Activated CD8-positive, alpha-beta T cell treated with anti-CD3 and anti-CD28 coated beads for 36 hours (primary cell): ENCODE measurements around the gene ARHGAP26. TPM values are rescaled to one million over a fixed set of nuclear protein-coding genes. Genes with fewer than 3 reads are reported as not detected.

Experiments used
- ATAC-seq: fragments of 200-7000 bp; cut with Tn5 transposase; one replicate; pipeline ENCODE4 v1.10.0; 2021; ENCODE audit warnings: mild to moderate bottlenecking, moderate library complexity
- CTCF ChIA-PET: fragments of 350-600 bp; sonication (Branson Sonifier 250); formaldehyde crosslinking; loops from one replicate; lab custom pipeline; 2021; ENCODE audit warnings: antibody characterized with exemption; lab: Charles Lee
- POLR2A ChIA-PET: fragments of 350-600 bp; sonication (Branson Sonifier 250); formaldehyde crosslinking; loops from one replicate; lab custom pipeline; 2021; ENCODE audit warnings: antibody characterized with exemption; lab: Charles Lee
- DNase-seq: peaks from one replicate; pipeline ENCODE4 v3.0.0-alpha.2; 2020
- H3K27ac Mint-ChIP-seq: one replicate; pipeline ENCODE4 v1.8.0; 2021; ENCODE audit warnings: mild to moderate bottlenecking, mixed read lengths
- H3K27me3 Mint-ChIP-seq: one replicate; pipeline ENCODE4 v1.8.0; 2021; ENCODE audit warnings: mixed read lengths
- H3K36me3 Mint-ChIP-seq: one replicate; pipeline ENCODE4 v1.8.0; 2021; ENCODE audit warnings: low read depth, mixed read lengths
- H3K4me1 Mint-ChIP-seq: one replicate; pipeline ENCODE4 v1.8.0; 2021; ENCODE audit warnings: low read depth, mixed read lengths
- H3K4me3 Mint-ChIP-seq: one replicate; pipeline ENCODE4 v1.8.0; 2021; ENCODE audit warnings: mild to moderate bottlenecking, moderate library complexity, mixed read lengths
- H3K9me3 Mint-ChIP-seq: one replicate; pipeline ENCODE4 v1.8.0; 2021; ENCODE audit warnings: mixed read lengths
- intact Hi-C: fragments of 100-400 bp; cut with micrococcal nuclease; formaldehyde crosslinking; loops from one replicate; pipeline ENCODE4 v1.10.0; 2022
- total RNA-seq, 2 experiments: library from RNA; stranded (reverse); gene quantifications; one replicate each; pipeline ENCODE4 v1.2.3, GENCODE V29; 2021
- TF ChIP-seq, protein P1 (sequence below): fragments of 200-600 bp; IDR thresholded peaks from one replicate; pipeline ENCODE4 v1.8.0; 2022; ENCODE audit warnings: antibody characterized with exemption, mild to moderate bottlenecking

Gene ARHGAP26
- total RNA-seq, 2 experiments from 2014 or later: 12.7 to 18.0 TPM

DNA sequence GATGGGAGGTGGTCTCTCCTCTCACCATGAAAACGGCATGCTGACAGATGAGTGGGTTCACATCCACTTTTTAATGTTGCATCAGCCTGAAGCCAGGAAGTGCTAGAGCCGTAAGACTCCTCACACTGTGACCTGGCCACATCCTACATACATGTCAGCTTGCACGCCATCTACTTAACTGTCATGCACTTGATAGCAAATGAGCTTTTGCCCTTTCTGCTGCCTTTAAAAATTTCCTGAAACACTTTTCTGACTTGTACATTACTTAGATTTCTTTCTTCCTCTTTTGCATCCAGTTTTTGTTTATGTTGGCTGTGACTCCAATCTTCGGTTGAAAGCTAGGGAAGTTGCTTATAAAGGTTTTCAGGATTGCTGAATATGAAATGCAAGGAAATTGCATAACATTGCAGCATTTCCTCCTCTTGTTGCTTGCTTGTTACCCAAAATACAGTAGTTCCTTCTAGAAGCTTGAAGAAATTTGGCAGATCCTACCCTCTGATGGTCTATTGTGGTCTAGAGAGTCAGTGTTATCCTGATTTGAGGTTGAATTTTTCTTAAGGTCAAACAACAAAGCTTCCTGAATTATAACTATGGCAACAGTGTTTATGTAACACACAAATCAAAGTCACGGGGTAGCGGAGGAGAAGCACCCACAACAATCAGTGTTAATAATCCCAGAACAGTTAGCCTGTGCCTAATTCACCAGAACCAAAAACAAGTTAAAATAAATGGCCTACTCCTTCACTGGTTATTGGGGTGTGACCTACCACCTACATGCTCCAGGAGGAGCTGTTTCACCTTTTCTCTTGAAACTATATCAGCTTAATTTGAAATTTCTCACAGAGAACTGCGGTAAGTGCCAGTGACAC is 232.5 kb downstream of the ARHGAP26 start:
- Mint-ChIP-seq H3K27me3 (no peaks in the 10 kb centered on the region), H3K9me3 (peaks cover 6% of the 10 kb centered on the region), H3K27ac (peak overlapping the region; percentile 100), H3K4me1 (peaks cover 86% of the 10 kb centered on the region), H3K4me3 (peak overlapping the region; percentile 63), H3K36me3 (peaks cover 21% of the 10 kb centered on the region)
- ChIA-PET CTCF (interaction anchor here (0.9 to 2.6 kb wide), 34 partner anchors 9 to 1188 kb away, joined by 3 to 12 read pairs (median 4); no protein-coding TSS in a partner anchor), POLR2A (interaction anchor here (0.8 to 2.8 kb wide), 14 partner anchors 8 to 1188 kb away, joined by 3 to 16 read pairs (median 4); partner anchors contain the start of gene NR3C1)
- ATAC-seq (peak; percentile 88), DNase-seq (peak; percentile 89)
- intact Hi-C loops: loop anchor here (5.0 to 10.0 kb wide), 8 partner anchors 52 to 1182 kb away; no protein-coding TSS in a partner anchor
- TF ChIP-seq, protein P1, sequence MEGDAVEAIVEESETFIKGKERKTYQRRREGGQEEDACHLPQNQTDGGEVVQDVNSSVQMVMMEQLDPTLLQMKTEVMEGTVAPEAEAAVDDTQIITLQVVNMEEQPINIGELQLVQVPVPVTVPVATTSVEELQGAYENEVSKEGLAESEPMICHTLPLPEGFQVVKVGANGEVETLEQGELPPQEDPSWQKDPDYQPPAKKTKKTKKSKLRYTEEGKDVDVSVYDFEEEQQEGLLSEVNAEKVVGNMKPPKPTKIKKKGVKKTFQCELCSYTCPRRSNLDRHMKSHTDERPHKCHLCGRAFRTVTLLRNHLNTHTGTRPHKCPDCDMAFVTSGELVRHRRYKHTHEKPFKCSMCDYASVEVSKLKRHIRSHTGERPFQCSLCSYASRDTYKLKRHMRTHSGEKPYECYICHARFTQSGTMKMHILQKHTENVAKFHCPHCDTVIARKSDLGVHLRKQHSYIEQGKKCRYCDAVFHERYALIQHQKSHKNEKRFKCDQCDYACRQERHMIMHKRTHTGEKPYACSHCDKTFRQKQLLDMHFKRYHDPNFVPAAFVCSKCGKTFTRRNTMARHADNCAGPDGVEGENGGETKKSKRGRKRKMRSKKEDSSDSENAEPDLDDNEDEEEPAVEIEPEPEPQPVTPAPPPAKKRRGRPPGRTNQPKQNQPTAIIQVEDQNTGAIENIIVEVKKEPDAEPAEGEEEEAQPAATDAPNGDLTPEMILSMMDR: peak; percentile 79

DNA sequence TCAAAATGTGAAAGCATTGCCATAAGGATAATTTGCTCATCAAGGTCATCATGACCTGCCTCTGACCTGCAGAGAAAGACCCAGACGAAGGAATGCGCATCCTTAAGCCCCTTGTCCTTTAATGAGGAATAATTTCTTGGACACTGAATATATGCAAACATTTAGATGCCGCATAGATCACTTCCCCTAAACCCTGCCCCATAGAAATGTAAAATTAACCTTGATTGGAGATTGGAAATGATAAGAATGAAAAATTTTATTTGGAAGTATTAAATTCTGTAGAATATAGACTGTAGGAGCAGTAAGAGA is 233.1 kb downstream of the ARHGAP26 start:
- CTCF ChIA-PET: interaction anchor here (0.9 to 2.6 kb wide), 29 partner anchors 9 to 1188 kb away, joined by 3 to 12 read pairs (median 3); no protein-coding TSS in a partner anchor

DNA sequence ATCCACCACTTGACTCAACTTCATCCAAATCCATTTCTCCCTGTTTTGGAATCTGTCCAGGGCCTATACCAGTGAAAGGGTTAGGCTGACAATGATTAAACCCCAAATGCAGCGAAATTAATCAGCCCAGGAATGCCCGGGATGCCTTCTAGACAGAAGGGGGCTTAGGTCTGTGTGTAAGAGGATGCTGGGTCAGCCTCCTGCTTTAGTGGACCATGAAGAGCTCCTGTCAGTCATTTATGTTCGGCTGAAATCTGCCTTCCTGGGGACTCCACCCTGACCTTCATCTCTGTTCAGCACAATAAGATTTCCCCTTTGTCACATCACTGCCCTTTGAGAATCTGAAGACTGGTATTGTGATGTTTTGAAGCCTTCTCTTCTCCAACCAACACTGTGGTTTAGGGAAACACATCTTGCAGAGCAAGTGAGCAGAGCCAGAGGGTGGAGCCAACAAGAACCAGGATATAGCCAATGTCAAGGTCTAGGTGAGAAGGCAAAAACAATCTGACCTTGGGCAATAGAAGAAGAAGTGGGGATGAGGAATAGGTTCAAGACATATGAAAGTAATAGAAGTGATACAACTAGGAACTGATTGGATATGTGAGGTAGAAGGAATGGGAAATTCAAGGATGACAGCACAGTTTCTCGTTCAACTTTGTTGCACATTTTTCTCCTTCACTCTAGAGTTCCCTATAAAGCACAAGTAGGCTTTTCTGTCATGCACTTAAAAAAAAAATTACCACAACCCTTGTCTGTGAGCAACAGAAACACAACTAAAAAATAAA is 234.4 kb downstream of the ARHGAP26 start:
- ChIA-PET POLR2A (interaction anchor here (0.5 to 1.0 kb wide), 3 partner anchors 399 to 559 kb away, joined by 3 to 5 read pairs (median 3); partner anchors contain the start of gene NR3C1), CTCF (interaction anchor here (0.9 to 2.6 kb wide), 5 partner anchors 20 to 594 kb away, joined by 3 to 11 read pairs (median 3); no protein-coding TSS in a partner anchor)
- H3K4me1 Mint-ChIP-seq: peaks cover 89% of the 10 kb centered on the region
- DNase-seq (no peak), ATAC-seq (no peak)
- H3K27ac Mint-ChIP-seq: peak overlapping the region; percentile 100
- TF ChIP-seq, protein P1: no peak
- H3K9me3 Mint-ChIP-seq: peaks cover 9% of the 10 kb centered on the region
- no peaks in the 10 kb centered on the region for H3K27me3 Mint-ChIP-seq
- intact Hi-C loops: loop anchor here (5.0 to 10.0 kb wide), 8 partner anchors 50 to 1180 kb away; no protein-coding TSS in a partner anchor
- peaks cover 21% of the 10 kb centered on the region for H3K36me3 Mint-ChIP-seq
- H3K4me3 Mint-ChIP-seq: no peak overlapping the region

More for the DNA sequence above, 233.1 kb downstream of the ARHGAP26 start:
- TF ChIP-seq, protein P1: no peak
- peaks cover 6% of the 10 kb centered on the region for H3K9me3 Mint-ChIP-seq
- peaks cover 23% of the 10 kb centered on the region for H3K36me3 Mint-ChIP-seq
- intact Hi-C loops: loop anchor here (5.0 to 10.0 kb wide), 8 partner anchors 52 to 1182 kb away; no protein-coding TSS in a partner anchor
- POLR2A ChIA-PET: interaction anchor here (0.8 to 2.8 kb wide), 11 partner anchors 7 to 1187 kb away, joined by 3 to 16 read pairs (median 4); partner anchors contain the start of gene NR3C1
- no peaks in the 10 kb centered on the region for H3K27me3 Mint-ChIP-seq
- H3K27ac Mint-ChIP-seq: peak overlapping the region; percentile 100
- ATAC-seq (no peak), DNase-seq (no peak)
- peak overlapping the region; percentile 63 for H3K4me3 Mint-ChIP-seq
- H3K4me1 Mint-ChIP-seq: peaks cover 89% of the 10 kb centered on the region

DNA sequence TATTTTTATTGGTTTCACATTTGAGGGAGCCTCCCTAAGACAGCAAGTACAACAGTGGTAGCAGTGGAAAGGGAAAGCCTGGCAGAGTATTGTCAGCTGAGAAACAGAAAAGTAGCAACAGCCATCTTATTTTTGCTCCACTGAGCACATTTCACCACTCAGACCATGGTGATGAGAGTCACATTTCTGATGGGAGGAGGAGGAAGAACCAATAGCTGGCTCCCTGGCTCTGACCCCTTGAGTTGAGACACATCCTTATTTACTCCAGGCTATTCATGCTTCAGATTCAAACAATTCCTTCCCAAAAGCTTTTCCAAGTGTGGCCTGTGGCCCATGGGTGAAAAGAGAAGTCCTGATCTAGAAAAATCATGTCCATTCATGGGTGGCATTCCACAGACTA is 236.3 kb downstream of the ARHGAP26 start:
- ChIA-PET POLR2A (interaction anchor here (0.6 to 0.8 kb wide), 2 partner anchors 397 to 654 kb away, joined by 3 read pairs; partner anchors contain the start of gene NR3C1), CTCF (interaction anchor here (1.1 kb wide), 1 partner anchor 397 kb away, joined by 3 read pairs; the partner anchor contains the start of gene NR3C1)
- intact Hi-C loops: loop anchor here (10.0 kb wide), 6 partner anchors 48 to 1178 kb away; no protein-coding TSS in a partner anchor
- Mint-ChIP-seq H3K9me3 (peaks cover 4% of the 10 kb centered on the region), H3K27me3 (no peaks in the 10 kb centered on the region), H3K4me3 (no peak overlapping the region), H3K27ac (peak overlapping the region; percentile 58), H3K36me3 (peaks cover 7% of the 10 kb centered on the region), H3K4me1 (peaks cover 93% of the 10 kb centered on the region)
- DNase-seq (no peak), ATAC-seq (no peak)
- TF ChIP-seq, protein P1: no peak
